Transverse colon (tissue), 4 donors: ENCODE measurements around the gene AOPEP. TPM values are rescaled to one million over a fixed set of nuclear protein-coding genes. Genes with fewer than 3 reads are reported as not detected.
"Not testable (repeated sequence)": the region's sequence is repeated elsewhere in the genome, so short reads cannot be mapped to it uniquely, and the experiment has no call there.

Experiments
- DNase-seq: peaks from one replicate; pipeline ENCODE4 v3.0.0-alpha.2; 2019
- H3K27ac ChIP-seq, 4 donors: fragments of 200-600 bp; sonication (generic); 2 replicates each; pipeline ENCODE4 v1.5.1; 2016 to 2018; ENCODE audit warnings: inconsistent platforms in 4 of 4
- H3K27me3 ChIP-seq: fragments of 200-600 bp; sonication (generic); 2 replicates; pipeline ENCODE4 v1.5.1; 2017; ENCODE audit warnings: inconsistent platforms
- H3K36me3 ChIP-seq, 4 donors: fragments of 200-600 bp; sonication (generic); 2 replicates each; pipeline ENCODE4 v1.5.1; 2017 to 2019; ENCODE audit warnings: inconsistent platforms in 4 of 4
- H3K4me1 ChIP-seq, 4 donors: fragments of 200-600 bp; sonication (generic); 2 replicates each; pipeline ENCODE4 v1.5.1; 2017 to 2020; ENCODE audit warnings: inconsistent platforms in 4 of 4
- H3K4me3 ChIP-seq, 4 donors: fragments of 200-600 bp; sonication (generic); 1 replicate in 1 of 4; 2 replicates in 3 of 4; pipeline versions ENCODE4 v1.5.1 to v1.6.1; 2017 to 2019; ENCODE audit warnings: inconsistent platforms in 4 of 4
- H3K9me3 ChIP-seq, 2 donors: fragments of 200-600 bp; sonication (generic); 2 replicates each; pipeline ENCODE4 v1.5.1; 2017 to 2019; ENCODE audit warnings: inconsistent platforms in 2 of 2
- CTCF ChIP-seq, 5 experiments: fragments of 200-600 bp in 3 of 5; fragments of 450-650 bp in 2 of 5; sonication (generic) in 3 of 5; IDR thresholded peaks; 1 replicate in 2 of 5; 2 replicates in 3 of 5; pipeline ENCODE4 v1.5.1; 2016 to 2017; ENCODE audit warnings: antibody characterized with exemption in 5 of 5, inconsistent platforms in 3 of 5, mild to moderate bottlenecking in 2 of 5, moderate library complexity in 1 of 5
- EP300 ChIP-seq: sonication (generic); formaldehyde crosslinking; IDR thresholded peaks from one replicate; pipeline ENCODE4 v1.6.1; 2017; ENCODE audit warnings: antibody characterized with exemption, low read depth
- POLR2A ChIP-seq: fragments of 450-650 bp; IDR thresholded peaks from one replicate; pipeline ENCODE4 v1.6.1; 2016; ENCODE audit warnings: antibody characterized with exemption, mild to moderate bottlenecking, moderate library complexity
- POLR2AphosphoS5 ChIP-seq, 3 donors: sonication (generic); formaldehyde crosslinking; IDR thresholded peaks; one replicate each; pipeline ENCODE4 v1.6.1; 2016; ENCODE audit warnings: antibody characterized with exemption in 3 of 3
- WGBS, 2 donors: methylation state at CpG; one replicate each; pipeline ENCODE4 v1.1.5; 2018; ENCODE audit warnings: low coverage in 1 of 2; 5-methylcytosine and 5-hydroxymethylcytosine counted together
- in situ Hi-C, 4 donors: fragments of 200-750 bp; cut with MboI; loops; one replicate each; pipeline versions ENCODE4 v1.15.0 to v1.15.1; 2017; ENCODE audit warnings: low sequenced_read_pairs in 3 of 4, low pct_ligation_motif_present in 1 of 4, low pct_unique_long_range_greater_than_20kb in 1 of 4
- intact Hi-C: fragments of 100-400 bp; cut with DNase I; formaldehyde crosslinking; loops from one replicate; pipeline ENCODE4 v1.15.1; 2023; ENCODE audit warnings: low total_unique reads
- total RNA-seq, 4 donors: library from RNA; depleted of rRNA; stranded (reverse); fragments of >200 nt; gene quantifications; one replicate each; pipeline ENCODE4 v1.1.0, GENCODE V29; 2016

AOPEP gene
- total RNA-seq, 4 donors from 2014 or later: 53.0 to 129 (median 92.7) TPM

GRCh38 chr9:94961870-94962269, 235.4 kb downstream of the AOPEP start:
- Histone ChIP-seq H3K4me1 (no peaks in the 10 kb centered on the region), H3K9me3 (no peaks in the 10 kb centered on the region), H3K36me3 (no peaks in the 10 kb centered on the region), H3K27ac (no peak overlapping the region), H3K4me3 (no peak overlapping the region), H3K27me3 (no peaks in the 10 kb centered on the region)
- intact Hi-C loops (no loop called here), in situ Hi-C loops (no loop called here)
- 73 to 88% methylated on average over 1 to 2 of the region's 2 CpGs for WGBS, 2 donors
- no peak for DNase-seq
- TF ChIP-seq CTCF (IDR thresholded peaks at IDR 0.05) (no peak), POLR2AphosphoS5 (IDR thresholded peaks at IDR 0.05) (no peak), EP300 (no peak), POLR2A (no peak)

GRCh38 chr9:94965631-94966030, 239.1 kb downstream of the AOPEP start:
- DNase-seq, intact Hi-C loops, H3K36me3 ChIP-seq, H3K9me3 ChIP-seq, in situ Hi-C loops, H3K27ac ChIP-seq, H3K4me3 ChIP-seq, H3K27me3 ChIP-seq, H3K4me1 ChIP-seq: not testable (repeated sequence)
- 89% methylated on average over 5 of the region's 5 CpGs; no CpG with 5 or more reads in 1 of the 2 donors for WGBS, 2 donors

GRCh38 chr9:94966046-94966445, 239.5 kb downstream of the AOPEP start:
- H3K4me1 ChIP-seq, H3K27me3 ChIP-seq, intact Hi-C loops, H3K36me3 ChIP-seq, H3K4me3 ChIP-seq, in situ Hi-C loops, H3K27ac ChIP-seq, DNase-seq, H3K9me3 ChIP-seq: not testable (repeated sequence)
- 96% methylated on average over 3 of the region's 3 CpGs; no CpG with 5 or more reads in 1 of the 2 donors for WGBS, 2 donors

- Histone ChIP-seq H3K4me3 (no peak overlapping the region), H3K36me3 (no peaks in the 10 kb centered on the region), H3K27ac (no peak overlapping the region), H3K27me3 (no peaks in the 10 kb centered on the region), H3K9me3 (no peaks in the 10 kb centered on the region), H3K4me1 (no peaks in the 10 kb centered on the region)
- no peak for TF ChIP-seq CTCF (IDR thresholded peaks at IDR 0.05)
- no peak for TF ChIP-seq POLR2AphosphoS5 (IDR thresholded peaks at IDR 0.05)
- no peak for TF ChIP-seq EP300
- TF ChIP-seq POLR2A: no peak
- 85 to 88% methylated on average over 1 of the region's 1 CpG for WGBS, 2 donors
- intact Hi-C loops (no loop called here), in situ Hi-C loops (no loop called here)
- DNase-seq: no peak
Observed at GRCh38 chr9:94967482-94967881, 241.0 kb downstream of the AOPEP start.

- Histone ChIP-seq H3K4me1 (no peaks in the 10 kb centered on the region), H3K9me3 (no peaks in the 10 kb centered on the region), H3K27ac (no peak overlapping the region), H3K27me3 (no peaks in the 10 kb centered on the region), H3K4me3 (no peak overlapping the region), H3K36me3 (no peaks in the 10 kb centered on the region)
- 89 to 92% methylated on average over 10 to 13 of the region's 13 CpGs for WGBS, 2 donors
- in situ Hi-C loops (no loop called here), intact Hi-C loops (no loop called here)
- TF ChIP-seq CTCF (IDR thresholded peaks at IDR 0.05): no peak
- no peak for TF ChIP-seq EP300
- TF ChIP-seq POLR2A: no peak
- no peak for TF ChIP-seq POLR2AphosphoS5 (IDR thresholded peaks at IDR 0.05)
- no peak for DNase-seq
Observed at GRCh38 chr9:94971378-94972131, 245.1 kb downstream of the AOPEP start.
